Panc1 (cell line): ENCODE measurements around the gene KLHL24. TPM values are rescaled to one million over a fixed set of nuclear protein-coding genes. Genes with fewer than 3 reads are reported as not detected.

ENCODE experiments used
- ATAC-seq: fragments of 200-7000 bp; cut with Tn5 transposase; 2 replicates; pipeline ENCODE4 v1.9.1; 2020; ENCODE audit warnings: mild to moderate bottlenecking, moderate library complexity
- BruUV-seq: library from RNA; stranded (reverse); fragments of 400-500 nt; replicated peaks from 2 replicates; lab custom pipeline; 2021; lab: Mats Ljungman, UMichigan
- CTCF ChIA-PET: fragments of 300-600 bp; sonication (Branson Sonifier 250); formaldehyde crosslinking; loops from one replicate; lab custom pipeline; 2022; ENCODE audit warnings: antibody characterized with exemption; lab: Charles Lee
- POLR2A ChIA-PET: fragments of 300-600 bp; sonication (Branson Sonifier 250); formaldehyde crosslinking; loops from one replicate; lab custom pipeline; 2022; ENCODE audit warnings: antibody characterized with exemption; lab: Charles Lee
- DNase-seq: peaks from one replicate; pipeline ENCODE4 v3.0.0-alpha.2; 2010; ENCODE audit warnings: low read depth, low spot score
- H3K27ac ChIP-seq: 2 replicates; pipeline ENCODE4 v1.5.1; 2011; ENCODE audit warnings: mild to moderate bottlenecking, low read length, inconsistent platforms
- H3K27me3 ChIP-seq: fragments of 200-500 bp; sonication (Bioruptor generic); 2 replicates; pipeline ENCODE4 v1.6.0; 2014; ENCODE audit warnings: low read length, inconsistent platforms; ENCODE audit not compliant: control insufficient read depth, insufficient read depth
- H3K36me3 ChIP-seq: fragments of 200-500 bp; sonication (Bioruptor generic); 2 replicates; pipeline ENCODE4 v1.5.1; 2014; ENCODE audit warnings: inconsistent platforms, mild to moderate bottlenecking, low read length, moderate library complexity; ENCODE audit not compliant: control insufficient read depth, insufficient read depth
- H3K4me1 ChIP-seq: 2 replicates; pipeline ENCODE4 v1.5.1; 2011; ENCODE audit warnings: inconsistent platforms, mild to moderate bottlenecking, low read length, moderate library complexity; ENCODE audit not compliant: control insufficient read depth, insufficient read depth
- H3K4me3 ChIP-seq, 2 experiments: 2 replicates each; pipeline ENCODE4 v1.5.1; 2011 to 2012; ENCODE audit warnings: low read depth in 2 of 2, low read length in 2 of 2, mild to moderate bottlenecking in 2 of 2, inconsistent platforms in 1 of 2, moderate library complexity in 1 of 2
- H3K9me3 ChIP-seq: fragments of 200-500 bp; sonication (Bioruptor generic); 2 replicates; pipeline ENCODE4 v1.5.1; 2014; ENCODE audit warnings: low read depth, mild to moderate bottlenecking, inconsistent platforms, low read length, moderate library complexity; ENCODE audit not compliant: control insufficient read depth, insufficient read depth
- POLR2AphosphoS5 ChIP-seq: IDR thresholded peaks from 2 replicates; pipeline ENCODE4 v1.6.1; 2012; ENCODE audit warnings: mild to moderate bottlenecking, low read depth, low read length, moderate library complexity
- REST ChIP-seq, 2 experiments: IDR thresholded peaks; 2 replicates each; pipeline ENCODE4 v1.6.1; 2011 to 2012; ENCODE audit warnings: low read depth in 2 of 2, control low read depth in 1 of 2, low read length in 1 of 2, mild to moderate bottlenecking in 1 of 2, moderate library complexity in 1 of 2; ENCODE audit not compliant: insufficient read depth in 1 of 2
- SIN3A ChIP-seq: IDR thresholded peaks from 2 replicates; pipeline ENCODE4 v1.6.1; 2012; ENCODE audit warnings: low read depth, mild to moderate bottlenecking, low read length, moderate library complexity, borderline replicate concordance; ENCODE audit not compliant: insufficient read depth
- TCF7L2 ChIP-seq: IDR thresholded peaks from 2 replicates; pipeline ENCODE4 v1.6.1; 2011; ENCODE audit warnings: mild to moderate bottlenecking, low read depth, low read length, inconsistent platforms
- in situ Hi-C: cut with HindIII; loops from 2 replicates; pipeline ENCODE4 v1.10.0; 2016; ENCODE audit warnings: low sequenced_read_pairs, low pct_unique_long_range_greater_than_20kb
- intact Hi-C: fragments of 100-400 bp; cut with micrococcal nuclease; formaldehyde crosslinking; loops from one replicate; pipeline ENCODE4 v1.10.0; 2022; ENCODE audit not compliant: unreplicated experiment
- total RNA-seq: library from RNA; stranded (reverse); gene quantifications from one replicate; pipeline ENCODE4 v1.2.1, GENCODE V29; 2021; ENCODE audit not compliant: unreplicated experiment
- TF ChIP-seq, protein P1 (sequence below): fragments of 450-650 bp; IDR thresholded peaks from 2 replicates; pipeline ENCODE4 v1.5.1; 2017; ENCODE audit warnings: mild to moderate bottlenecking

Gene KLHL24
- total RNA-seq, 1 experiment from 2014 or later: 42.0 TPM

- no peak overlapping the region for H3K4me3 ChIP-seq
- ATAC-seq (no peak), DNase-seq (no peak)
- no peaks in the 10 kb centered on the region for H3K4me1 ChIP-seq
- peaks cover 8% of the 10 kb centered on the region; the same call in 1 of the 2 replicates for H3K36me3 ChIP-seq
- no peaks in the 10 kb centered on the region for H3K27me3 ChIP-seq
- intact Hi-C loops (no loop called here), in situ Hi-C loops (no loop called here)
- POLR2A ChIA-PET: no interaction called here
- CTCF ChIA-PET: no interaction called here
- no peaks in the 10 kb centered on the region for H3K9me3 ChIP-seq
- TF ChIP-seq TCF7L2 (no peak), SIN3A (no peak), REST (IDR thresholded peaks at IDR 0.05; ENCODE audit: insufficient read depth in 1 of 2, low read depth in 2 of 2, low read length in 1 of 2) (no peak), POLR2AphosphoS5 (no peak)
- TF ChIP-seq, protein P1, sequence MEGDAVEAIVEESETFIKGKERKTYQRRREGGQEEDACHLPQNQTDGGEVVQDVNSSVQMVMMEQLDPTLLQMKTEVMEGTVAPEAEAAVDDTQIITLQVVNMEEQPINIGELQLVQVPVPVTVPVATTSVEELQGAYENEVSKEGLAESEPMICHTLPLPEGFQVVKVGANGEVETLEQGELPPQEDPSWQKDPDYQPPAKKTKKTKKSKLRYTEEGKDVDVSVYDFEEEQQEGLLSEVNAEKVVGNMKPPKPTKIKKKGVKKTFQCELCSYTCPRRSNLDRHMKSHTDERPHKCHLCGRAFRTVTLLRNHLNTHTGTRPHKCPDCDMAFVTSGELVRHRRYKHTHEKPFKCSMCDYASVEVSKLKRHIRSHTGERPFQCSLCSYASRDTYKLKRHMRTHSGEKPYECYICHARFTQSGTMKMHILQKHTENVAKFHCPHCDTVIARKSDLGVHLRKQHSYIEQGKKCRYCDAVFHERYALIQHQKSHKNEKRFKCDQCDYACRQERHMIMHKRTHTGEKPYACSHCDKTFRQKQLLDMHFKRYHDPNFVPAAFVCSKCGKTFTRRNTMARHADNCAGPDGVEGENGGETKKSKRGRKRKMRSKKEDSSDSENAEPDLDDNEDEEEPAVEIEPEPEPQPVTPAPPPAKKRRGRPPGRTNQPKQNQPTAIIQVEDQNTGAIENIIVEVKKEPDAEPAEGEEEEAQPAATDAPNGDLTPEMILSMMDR: no peak
- H3K27ac ChIP-seq: no peak overlapping the region
- BruUV-seq: no TSS peak
Measured at GRCh38 chr3:183728204-183728603, 92.8 kb downstream of the KLHL24 start.

GRCh38 chr3:183730361-183730760 lies 94.9 kb downstream of the KLHL24 start:
- ChIA-PET POLR2A (no interaction called here), CTCF (no interaction called here)
- in situ Hi-C loops: no loop called here
- H3K4me1 ChIP-seq: no peaks in the 10 kb centered on the region
- intact Hi-C loops: no loop called here
- peaks cover 2% of the 10 kb centered on the region; the same call in 1 of the 2 replicates for H3K36me3 ChIP-seq
- H3K27me3 ChIP-seq: no peaks in the 10 kb centered on the region
- TF ChIP-seq, protein P1: no peak
- TF ChIP-seq REST (IDR thresholded peaks at IDR 0.05; ENCODE audit: insufficient read depth in 1 of 2, low read depth in 2 of 2, low read length in 1 of 2) (no peak), SIN3A (no peak), TCF7L2 (no peak), POLR2AphosphoS5 (no peak)
- no TSS peak for BruUV-seq
- H3K27ac ChIP-seq: no peak overlapping the region
- DNase-seq: no peak
- ATAC-seq: no peak
- no peaks in the 10 kb centered on the region for H3K9me3 ChIP-seq
- no peak overlapping the region for H3K4me3 ChIP-seq
